GM12864 (cell line): ENCODE results near the gene SYNE3.

Experiments used
- DNase-seq: peaks from one replicate; pipeline ENCODE4 v3.0.0-alpha.2; 2011; ENCODE audit warnings: low read depth
- H3K4me3 ChIP-seq: 2 replicates; pipeline ENCODE4 v1.5.1; 2011; ENCODE audit warnings: mild to moderate bottlenecking, low read depth, low read length, control low read depth
- CTCF ChIP-seq: IDR thresholded peaks from 2 replicates; pipeline ENCODE4 v1.5.1; 2011; ENCODE audit warnings: low read depth, mild to moderate bottlenecking, moderate library complexity, low read length, control low read depth, inconsistent platforms; ENCODE audit errors: missing control alignments

SYNE3 gene

GRCh38 chr14:95530473-95531276, 14.2 kb upstream of the SYNE3 start:
- DNase-seq = no peak
- TF ChIP-seq CTCF = no peak
- H3K4me3 ChIP-seq = no peak overlapping the region

- no peak overlapping the region for H3K4me3 ChIP-seq
- DNase-seq = no peak
- no peak for TF ChIP-seq CTCF
These were observed 12.8 kb upstream of the SYNE3 start for GRCh38 chr14:95529216-95529615.

- DNase-seq = no peak
- peak; percentile 66 for TF ChIP-seq CTCF
- no peak overlapping the region for H3K4me3 ChIP-seq
These were observed 11.0 kb upstream of the SYNE3 start for GRCh38 chr14:95527387-95528002.

GRCh38 chr14:95526483-95527386, 10.3 kb upstream of the SYNE3 start:
- no peak overlapping the region for H3K4me3 ChIP-seq
- no peak for DNase-seq
- no peak for TF ChIP-seq CTCF

GRCh38 chr14:95525999-95526398, 9.5 kb upstream of the SYNE3 start:
- H3K4me3 ChIP-seq = no peak overlapping the region
- DNase-seq = no peak
- TF ChIP-seq CTCF = no peak

- DNase-seq = no peak
- no peak overlapping the region for H3K4me3 ChIP-seq
- no peak for TF ChIP-seq CTCF
These were observed 8.5 kb upstream of the SYNE3 start for GRCh38 chr14:95524706-95525512.
